Measurements from ENCODE around the gene HAAO. TPM values are rescaled to one million over a fixed set of nuclear protein-coding genes. Genes with fewer than 3 reads are reported as not detected.

The HAAO gene
- total and polyA plus RNA-seq, 2 of the 13 experiments (the other 11 are each of a cell fraction or from before 2014, with no cell fraction given), result 36.1 to 42.7 TPM

DNA sequence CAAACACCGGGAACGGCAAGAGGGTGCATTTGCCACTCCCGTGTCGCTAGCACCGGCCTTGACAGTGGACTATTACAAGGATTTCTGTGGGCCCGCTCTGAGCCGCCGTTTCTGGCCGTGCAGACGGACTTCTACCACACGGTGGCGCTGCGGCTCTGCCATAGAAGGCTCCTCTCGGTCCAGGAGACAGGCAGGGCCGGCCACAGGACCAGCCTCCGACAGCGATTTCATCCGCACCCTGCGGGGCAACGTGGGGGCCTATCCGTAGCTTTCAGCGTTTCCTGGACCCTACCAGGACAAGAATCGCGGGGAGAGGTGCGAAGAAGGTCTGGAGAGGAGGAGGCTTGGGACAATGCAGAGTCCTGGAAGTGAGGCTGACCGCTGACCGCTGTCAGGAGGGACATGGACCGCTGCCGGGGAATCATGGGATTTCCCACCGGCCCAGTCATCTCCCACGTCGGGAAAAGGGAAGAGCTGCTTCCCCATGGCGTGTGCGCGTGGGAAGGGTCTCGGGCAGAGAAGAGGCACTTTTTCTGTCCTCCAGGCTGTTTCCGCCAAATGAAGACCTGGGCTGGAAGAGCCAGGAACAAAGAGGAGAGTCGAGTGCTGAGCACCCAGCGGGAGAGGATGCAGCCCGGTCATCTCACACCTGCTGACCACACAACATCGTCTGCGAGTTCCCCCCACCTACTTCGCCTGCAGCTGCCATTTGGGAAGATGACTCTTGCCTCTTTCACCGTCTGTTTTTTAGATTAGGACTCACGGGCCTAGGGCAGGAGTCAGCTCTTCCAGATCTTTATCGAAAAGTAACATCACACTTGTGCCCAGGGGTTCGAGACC is 35.5 kb upstream of the HAAO start (continued):
- TF ChIP-seq TMF1 (CRISPR knock-in tag; IDR thresholded peaks at IDR 0.05; ENCODE audit: low read depth), result 0 out of 2 replicates have a peak, but pooled peaks have one; percentile 37
- TF ChIP-seq NCOA1 (CRISPR knock-in tag; IDR thresholded peaks at IDR 0.05), result no peak
- no peak for TF ChIP-seq BRD4 (CRISPR knock-in tag; IDR thresholded peaks at IDR 0.05)
- TF ChIP-seq ZNF253 (CRISPR knock-in tag; IDR thresholded peaks at IDR 0.05; ENCODE audit: borderline replicate concordance), result no peak
- TF ChIP-seq, protein P1, sequence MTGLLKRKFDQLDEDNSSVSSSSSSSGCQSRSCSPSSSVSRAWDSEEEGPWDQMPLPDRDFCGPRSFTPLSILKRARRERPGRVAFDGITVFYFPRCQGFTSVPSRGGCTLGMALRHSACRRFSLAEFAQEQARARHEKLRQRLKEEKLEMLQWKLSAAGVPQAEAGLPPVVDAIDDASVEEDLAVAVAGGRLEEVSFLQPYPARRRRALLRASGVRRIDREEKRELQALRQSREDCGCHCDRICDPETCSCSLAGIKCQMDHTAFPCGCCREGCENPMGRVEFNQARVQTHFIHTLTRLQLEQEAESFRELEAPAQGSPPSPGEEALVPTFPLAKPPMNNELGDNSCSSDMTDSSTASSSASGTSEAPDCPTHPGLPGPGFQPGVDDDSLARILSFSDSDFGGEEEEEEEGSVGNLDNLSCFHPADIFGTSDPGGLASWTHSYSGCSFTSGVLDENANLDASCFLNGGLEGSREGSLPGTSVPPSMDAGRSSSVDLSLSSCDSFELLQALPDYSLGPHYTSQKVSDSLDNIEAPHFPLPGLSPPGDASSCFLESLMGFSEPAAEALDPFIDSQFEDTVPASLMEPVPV (CRISPR knock-in tag; IDR thresholded peaks at IDR 0.05), result peak; percentile 64; the same call in 1 of the 2 replicates
- peak; percentile 77 for TF ChIP-seq ZNF331 (CRISPR knock-in tag; IDR thresholded peaks at IDR 0.05)
- TF ChIP-seq SNAPC5 (CRISPR knock-in tag; IDR thresholded peaks at IDR 0.05; ENCODE audit: borderline replicate concordance), result peak; percentile 87; the same call in 1 of the 2 replicates
- peak; percentile 59; the same call in 1 of the 2 replicates for TF ChIP-seq ZNF574 (CRISPR knock-in tag; IDR thresholded peaks at IDR 0.05)
